Activated CD4-positive, alpha-beta T cell treated with anti-CD3 and anti-CD28 coated beads, Interleukin-2, amount 50 U/mL, for 1 hour (primary cell): ENCODE data around the gene TDRD1.
"Not testable (repeated sequence)": the region's sequence is repeated elsewhere in the genome, so short reads cannot be mapped to it uniquely, and the experiment has no call there.

Experiments used
- DNase-seq: peaks from one replicate; pipeline ENCODE4 v3.0.0-alpha.2; 2020

The TDRD1 gene

DNA sequence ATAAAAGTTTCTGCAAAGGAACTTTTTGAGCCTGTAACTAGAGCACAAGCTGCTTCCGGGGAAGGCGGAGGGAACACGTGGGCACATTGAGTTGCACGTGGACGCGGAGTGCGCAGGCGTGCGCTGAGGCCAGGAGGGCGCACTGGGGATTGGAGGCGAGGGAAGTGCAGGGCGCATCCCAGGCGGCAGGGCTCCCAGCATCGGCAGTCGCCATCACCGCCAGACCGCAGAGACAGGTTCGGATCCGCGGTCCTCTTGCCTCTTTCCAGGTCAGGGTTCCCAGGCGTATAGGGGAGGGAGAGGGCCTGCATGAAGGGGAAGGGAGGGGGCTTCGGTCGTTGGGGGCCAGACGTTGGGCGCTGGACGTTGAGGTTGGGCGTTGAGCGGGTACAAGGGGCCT, at the start of gene TDRD1:
Gene TDRD1, plus strand, starts transcription at position 206 of the 400 bp plus-strand sequence. CDS start 8,479 bp downstream, outside the sequence.
- DNase-seq: no peak

DNA sequence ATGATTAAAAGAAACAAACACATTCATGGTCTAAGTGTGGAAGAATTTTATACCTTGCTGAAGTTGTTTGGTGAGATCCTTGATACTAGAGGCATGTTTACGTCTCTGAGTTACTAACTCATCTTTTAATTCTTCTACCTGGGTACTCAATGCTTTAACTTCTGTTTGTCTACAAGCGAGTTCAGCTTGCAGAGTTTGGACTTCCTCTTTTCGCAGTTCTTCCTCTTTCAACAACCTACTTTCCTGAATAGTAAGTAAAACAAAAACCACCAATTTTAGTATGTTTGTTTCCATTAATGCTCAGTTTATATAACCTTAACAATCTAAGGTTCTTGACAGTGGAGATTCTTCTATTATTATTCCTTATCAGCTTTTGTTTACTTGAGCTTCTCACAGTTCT, 48.1 kb upstream of the TDRD1 start:
- DNase-seq: no peak

GRCh38 chr10:114135476-114135875, 43.7 kb upstream of the TDRD1 start:
- DNase-seq: no peak

- DNase-seq: no peak
Measured at GRCh38 chr10:114138581-114138980, 40.6 kb upstream of the TDRD1 start.

- no peak for DNase-seq
Measured at GRCh38 chr10:114140036-114140435, 39.1 kb upstream of the TDRD1 start.

DNA sequence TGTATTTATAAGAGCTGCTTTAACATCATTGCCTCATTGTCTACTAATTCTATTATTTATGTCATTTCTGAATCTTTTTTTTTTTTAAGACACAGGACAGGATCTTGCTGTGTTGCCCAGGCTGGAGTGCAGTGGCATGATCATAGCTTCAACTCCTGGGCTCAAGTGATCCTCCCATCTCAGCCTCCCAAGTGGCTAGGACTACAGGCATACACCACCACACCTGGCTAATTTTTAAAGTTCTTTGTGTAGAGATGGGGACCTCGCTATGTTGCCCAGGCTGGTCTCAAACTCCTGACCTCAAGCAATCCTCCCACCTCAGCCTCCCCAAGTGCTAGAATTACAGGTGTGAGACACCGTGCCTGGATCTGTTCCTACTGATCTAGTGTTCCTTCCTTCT, 38.3 kb upstream of the TDRD1 start:
- DNase-seq: not testable (repeated sequence)

GRCh38 chr10:114142018-114142417, 37.1 kb upstream of the TDRD1 start:
- no peak for DNase-seq

- no peak for DNase-seq
Measured at GRCh38 chr10:114143160-114143559, 36.0 kb upstream of the TDRD1 start.

DNA sequence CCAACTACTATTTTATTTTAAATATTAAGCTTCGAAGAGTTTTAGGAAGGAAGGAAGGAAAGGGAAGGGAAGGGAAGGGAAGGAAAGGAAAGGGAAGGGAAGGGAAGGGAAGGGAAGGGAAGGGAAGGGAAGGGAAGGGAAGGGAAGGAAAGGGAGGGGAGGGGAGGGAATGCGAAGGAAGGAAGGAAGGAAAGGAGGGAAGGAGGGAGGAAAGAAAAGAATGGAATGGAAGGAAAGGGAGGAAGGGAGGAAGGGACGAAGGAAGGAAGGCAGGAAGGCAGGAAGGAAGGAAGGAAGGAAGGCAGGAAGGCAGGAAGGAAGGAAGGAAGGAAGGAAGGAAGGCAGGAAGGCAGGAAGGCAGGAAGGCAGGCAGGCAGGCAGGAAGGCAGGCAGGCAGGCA, 29.7 kb upstream of the TDRD1 start:
- DNase-seq: not testable (repeated sequence)

GRCh38 chr10:114151486-114151885, 27.7 kb upstream of the TDRD1 start:
- DNase-seq: no peak

DNA sequence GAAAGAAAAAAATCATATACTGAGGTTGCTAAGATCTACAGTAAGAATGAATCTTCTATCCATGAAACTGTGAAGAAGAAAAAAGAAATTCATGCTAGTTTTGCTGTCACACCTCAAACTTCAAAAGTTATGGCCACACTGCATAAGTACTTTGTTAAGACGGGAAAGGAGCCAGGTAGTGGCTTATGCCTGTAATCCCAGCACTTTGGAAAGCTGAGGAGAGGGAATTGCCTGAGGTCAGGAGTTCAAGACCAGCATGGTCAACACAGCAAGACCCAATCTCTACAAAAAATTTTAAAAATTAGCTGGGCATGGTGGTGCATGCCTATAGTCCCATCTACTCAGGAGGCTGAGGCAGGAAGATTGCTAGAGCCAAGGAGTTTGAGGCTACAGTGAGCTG, 27.3 kb upstream of the TDRD1 start:
- DNase-seq: no peak

GRCh38 chr10:114157912-114158311, 21.2 kb upstream of the TDRD1 start:
- no peak for DNase-seq

GRCh38 chr10:114163062-114163461, 16.1 kb upstream of the TDRD1 start:
- DNase-seq: no peak

GRCh38 chr10:114166043-114166442, 13.1 kb upstream of the TDRD1 start:
- no peak for DNase-seq

DNA sequence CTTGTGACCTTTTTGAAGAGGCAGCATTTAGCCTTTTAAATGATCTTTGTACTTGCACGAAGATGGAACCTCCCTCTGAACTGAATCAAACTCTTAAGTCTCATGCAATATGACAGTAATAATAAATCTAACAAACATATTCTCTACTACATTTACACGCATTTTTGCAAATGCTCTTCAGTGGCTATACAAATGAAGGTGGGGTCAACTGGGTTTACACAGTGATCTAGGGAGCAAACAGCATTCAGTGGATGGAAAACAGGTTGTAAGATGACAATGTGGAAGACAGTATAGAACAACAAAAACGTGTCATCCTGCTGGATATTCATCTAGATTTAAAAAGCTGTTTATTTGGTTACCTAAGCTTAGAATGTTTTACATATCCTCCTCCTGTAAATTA, 12.7 kb upstream of the TDRD1 start:
- no peak for DNase-seq

GRCh38 chr10:114167985-114168384, 11.2 kb upstream of the TDRD1 start:
- no peak for DNase-seq

GRCh38 chr10:114168450-114169009, 10.6 kb upstream of the TDRD1 start:
- DNase-seq: no peak

- no peak for DNase-seq
Measured at GRCh38 chr10:114172216-114172615, 6.9 kb upstream of the TDRD1 start.

- no peak for DNase-seq
Measured at GRCh38 chr10:114172776-114173602, 6.2 kb upstream of the TDRD1 start.

GRCh38 chr10:114173603-114173920, 5.6 kb upstream of the TDRD1 start:
- DNase-seq: no peak

- DNase-seq: peak; percentile 99
Measured at GRCh38 chr10:114173921-114174694, 5.0 kb upstream of the TDRD1 start, which contains the start of gene CCDC186. TSS of gene CCDC186 (minus strand) at chr10:114174203. CDS start at chr10:114163268, 10,935 bp downstream.

DNA sequence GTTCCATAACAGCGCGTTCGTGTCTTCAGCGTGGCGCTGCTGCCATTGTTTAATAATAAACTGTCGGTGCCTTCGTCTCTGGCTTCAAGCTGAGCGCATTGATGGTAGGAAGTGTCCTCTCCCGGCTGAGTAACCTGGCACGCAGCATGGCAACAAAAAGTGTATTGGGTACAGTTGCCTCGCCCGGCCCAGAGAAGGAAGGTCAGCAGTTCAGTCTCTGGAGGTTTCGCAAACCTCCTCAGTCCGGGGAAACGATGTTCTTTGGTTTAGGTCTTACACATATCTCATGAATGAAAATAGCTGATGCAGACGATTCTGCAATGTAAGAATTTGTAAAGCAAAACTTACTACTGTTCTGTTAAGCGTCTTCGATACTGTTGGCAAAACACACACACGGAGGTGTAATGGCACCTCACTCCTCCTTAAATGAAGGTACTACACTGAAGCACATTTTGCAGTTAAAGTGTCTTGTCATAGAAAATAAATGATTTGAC, 4.4 kb upstream of the TDRD1 start:
- no peak for DNase-seq

GRCh38 chr10:114175667-114176066, 3.5 kb upstream of the TDRD1 start:
- DNase-seq: no peak

GRCh38 chr10:114176511-114176910, 2.6 kb upstream of the TDRD1 start:
- no peak for DNase-seq
